Measurements from ENCODE around the gene PMAIP1.

GRCh38 chr18:59929621-59930295, 30.0 kb downstream of the PMAIP1 start:
- TF ChIP-seq TAF1 (IDR thresholded peaks at IDR 0.05; ENCODE audit: borderline replicate concordance, low read depth, low read length): no peak
- TF ChIP-seq POLR2A (IDR thresholded peaks at IDR 0.05; ENCODE audit: low read depth, low read length): no peak

Measured in GM12892 (cell line).